Motor neuron (in vitro differentiated cells): ENCODE measurements around the gene EEF1AKMT2. TPM values are rescaled to one million over a fixed set of nuclear protein-coding genes. Genes with fewer than 3 reads are reported as not detected.

Experiments used
- ATAC-seq, 8 experiments: fragments of 200-7000 bp; cut with Tn5 transposase; replicated peaks in 6 of 8; 2 replicates each; pipeline ENCODE4 v1.8.0; 2021; ENCODE audit warnings: mild to moderate bottlenecking in 8 of 8, moderate library complexity in 8 of 8
- H3K27ac ChIP-seq, 2 donors: fragments of 250-450 bp; sonication (Bioruptor Pico); 2 replicates each; pipeline ENCODE4 v1.9.0; 2021; ENCODE audit warnings: antibody characterized with exemption in 2 of 2, mild to moderate bottlenecking in 2 of 2, moderate library complexity in 1 of 2
- H3K4me1 ChIP-seq, 2 donors: fragments of 250-450 bp; sonication (Bioruptor Pico); replicated peaks in 1 of 2; 2 replicates each; pipeline ENCODE4 v1.6.1; 2021; ENCODE audit warnings: antibody characterized with exemption in 2 of 2, mild to moderate bottlenecking in 2 of 2, moderate library complexity in 1 of 2
- H3K4me3 ChIP-seq, 5 donors: fragments of 250-450 bp; sonication (Bioruptor Pico); 2 replicates each; pipeline ENCODE4 v1.9.0; 2021; ENCODE audit warnings: antibody characterized with exemption in 5 of 5, mild to moderate bottlenecking in 5 of 5, moderate library complexity in 4 of 5
- WGBS, 10 experiments: fragments of 450-650 bp; shearing (Covaris generic); methylation state at CpG; one replicate each; pipeline ENCODE4 v1.0.0; 2022; 5-methylcytosine and 5-hydroxymethylcytosine counted together
- in situ Hi-C, 9 experiments: fragments of 400-800 bp; cut with MboI; loops; one replicate each; pipeline ENCODE4 v1.15.0; 2021; ENCODE audit warnings: low sequenced_read_pairs in 9 of 9, low pct_unique_long_range_greater_than_20kb in 2 of 9; ENCODE audit not compliant: unreplicated experiment in 9 of 9
- total RNA-seq, 8 experiments: library from RNA; unstranded; fragments of 300-600 nt; gene quantifications; 2 replicates each; pipeline versions ENCODE4 v1.2.3 to v1.2.4, GENCODE V29; 2022

Gene EEF1AKMT2
- total RNA-seq, 8 experiments from 2014 or later, result 10.6 to 28.9 (median 20.6) TPM

DNA sequence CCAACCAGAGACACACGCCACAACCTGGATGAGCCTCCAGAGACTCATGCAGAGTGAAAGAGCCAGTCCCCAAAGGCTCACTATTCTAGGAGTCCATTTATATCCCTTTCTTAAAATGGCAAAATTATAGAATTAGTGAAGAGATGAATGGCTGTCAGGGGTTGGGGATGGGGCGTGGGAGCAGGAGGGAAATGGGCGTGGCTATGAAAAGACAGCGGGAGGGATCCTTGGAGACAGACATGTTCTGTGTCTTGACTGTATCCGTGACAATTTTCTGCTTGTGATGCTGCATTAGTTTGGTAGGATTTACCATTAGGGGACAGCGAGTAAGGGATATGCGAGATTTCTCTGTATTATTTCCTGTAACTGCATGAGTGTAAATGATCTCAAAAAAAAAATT is 80.5 kb downstream of the EEF1AKMT2 start:
- Histone ChIP-seq H3K4me1 (peaks cover 50 to 59% of the 10 kb centered on the region in 2 donors), H3K4me3 (no peak overlapping the region), H3K27ac (no peak overlapping the region)
- 52 to 93% (median 88%) methylated on average over 2 to 7 of the region's 7 CpGs; no CpG with 5 or more reads in 4 of the 10 experiments for WGBS, 10 experiments
- in situ Hi-C loops, result loop anchor here in 1 of 9 experiments (25.0 kb wide), 1 partner anchor 174 kb away; no protein-coding TSS in a partner anchor
- ATAC-seq, result no peak

DNA sequence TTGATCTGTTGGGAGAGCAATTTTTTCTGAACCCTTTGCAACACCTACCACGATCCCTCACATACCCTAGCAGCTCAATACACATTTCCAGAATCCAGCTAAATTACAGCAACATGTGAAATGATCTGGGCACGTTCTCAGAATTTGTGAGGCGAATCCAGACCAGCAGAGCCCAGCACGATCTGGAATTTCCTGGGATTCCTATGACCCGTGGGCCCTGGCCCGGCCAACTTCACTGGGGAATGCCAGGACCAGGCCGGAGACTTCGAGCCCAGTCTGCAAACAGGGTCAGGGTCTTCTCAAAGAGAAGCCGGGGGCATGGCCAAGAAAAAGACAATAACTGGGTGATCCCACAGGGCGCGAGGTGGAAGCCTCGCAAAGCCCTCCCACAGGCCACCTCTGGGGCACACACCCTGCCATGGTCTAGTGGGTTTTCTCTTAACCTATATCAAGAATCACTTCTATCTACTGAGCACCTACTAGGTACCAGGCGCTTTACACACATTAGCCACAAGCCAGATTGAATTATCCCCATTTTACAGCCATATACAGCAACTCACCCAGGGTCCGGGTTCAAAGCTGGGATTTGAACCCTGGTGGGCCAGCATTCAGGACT is 81.3 kb downstream of the EEF1AKMT2 start:
- 0 to 100% (median 76%) methylated on average over 1 to 6 of the region's 14 CpGs; no CpG with 5 or more reads in 3 of the 10 experiments for WGBS, 10 experiments
- Histone ChIP-seq H3K27ac (peak overlapping the region; percentile 55 to 77), H3K4me3 (no peak overlapping the region), H3K4me1 (peaks cover 49 to 59% of the 10 kb centered on the region in 2 donors)
- no peak for ATAC-seq
- in situ Hi-C loops, result loop anchor here in 1 of 9 experiments (25.0 kb wide), 1 partner anchor 173 kb away; no protein-coding TSS in a partner anchor

DNA sequence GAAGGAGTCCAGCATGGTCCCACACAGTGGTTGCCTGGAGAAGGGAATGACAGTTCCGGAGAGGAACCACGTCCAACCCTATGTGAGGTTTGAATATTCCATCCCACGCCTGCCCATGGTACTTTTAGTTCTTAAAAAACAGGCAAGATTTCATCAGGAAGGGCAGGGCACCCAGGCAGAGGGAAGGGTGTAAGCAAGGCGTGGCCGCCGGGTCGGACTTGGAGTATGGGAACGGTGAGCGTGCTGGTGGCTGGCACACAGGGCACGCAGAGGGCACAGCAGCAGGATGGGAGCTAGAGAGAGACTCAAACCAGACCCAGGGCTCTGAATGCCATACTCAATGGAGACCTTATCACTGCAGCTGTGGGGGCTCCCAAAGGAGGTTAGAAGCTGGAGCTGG is 81.8 kb downstream of the EEF1AKMT2 start:
- Histone ChIP-seq H3K27ac (peak overlapping the region in 1 of 2 donors; percentile 77), H3K4me1 (peaks cover 50 to 63% of the 10 kb centered on the region in 2 donors), H3K4me3 (no peak overlapping the region)
- peak in 5 of 8 experiments; percentile 6 to 47 (median 34) for ATAC-seq
- WGBS, 10 experiments, result 15 to 98% (median 47%) methylated on average over 3 to 9 of the region's 10 CpGs; no CpG with 5 or more reads in 4 of the 10 experiments
- in situ Hi-C loops, result loop anchor here in 1 of 9 experiments (25.0 kb wide), 1 partner anchor 173 kb away; no protein-coding TSS in a partner anchor

DNA sequence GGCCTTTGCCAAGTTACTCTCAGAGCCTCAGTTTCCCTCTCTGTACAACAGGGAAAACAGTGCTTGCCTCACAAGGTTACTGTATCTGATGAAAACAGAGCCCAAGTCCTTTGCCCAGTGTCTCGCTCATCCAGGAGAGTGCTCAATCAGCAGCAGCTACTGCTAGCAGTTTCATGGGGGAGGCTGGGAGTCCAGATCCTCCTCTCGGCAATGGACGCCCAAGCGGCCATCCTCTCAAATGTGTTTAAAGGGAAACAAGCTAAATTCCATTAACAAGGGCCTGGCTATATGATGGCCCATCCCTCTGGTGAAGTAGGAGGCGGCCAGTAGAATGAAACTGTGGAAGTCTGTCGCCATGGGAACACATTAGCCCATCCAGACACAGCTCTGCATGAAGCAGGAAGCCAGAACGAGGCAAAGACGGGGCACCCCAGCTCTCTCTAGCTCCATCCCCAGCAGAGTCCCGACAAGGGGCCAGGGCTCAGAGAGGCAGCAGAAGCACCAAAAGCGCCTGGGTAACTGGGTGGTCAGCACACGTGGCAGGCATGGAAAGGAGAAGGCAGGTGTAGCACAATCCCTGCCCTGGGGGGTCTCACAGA is 82.7 kb downstream of the EEF1AKMT2 start:
- H3K4me1 ChIP-seq, result peaks cover 50 to 63% of the 10 kb centered on the region in 2 donors
- peak in 6 of 8 experiments; percentile 7 to 92 (median 87) for ATAC-seq

DNA sequence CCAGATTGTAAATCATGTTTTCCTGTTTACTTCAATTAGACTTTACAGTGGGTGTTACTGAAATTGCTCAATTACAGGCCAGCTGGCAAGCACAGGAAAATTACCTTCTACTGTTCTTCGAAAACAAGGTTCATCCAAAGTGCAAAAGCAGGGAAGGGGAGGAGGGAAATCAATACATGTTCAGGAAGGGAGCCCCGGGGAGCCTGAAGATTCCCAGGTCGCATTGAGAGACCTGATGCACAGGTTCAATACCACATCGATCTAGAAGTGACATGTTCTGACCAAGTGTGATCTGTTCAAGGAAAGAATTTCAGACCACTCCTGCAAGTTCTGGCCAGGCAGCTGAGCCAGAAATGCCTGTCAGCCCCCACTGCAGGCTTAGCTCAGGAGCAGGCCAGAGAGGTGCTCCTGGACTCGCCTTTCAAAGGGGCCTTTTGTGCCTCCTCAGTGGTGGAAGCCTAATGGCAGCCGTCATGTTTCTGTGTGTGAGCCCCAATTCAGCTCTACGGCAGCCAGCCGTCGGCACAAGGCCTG is 83.4 kb downstream of the EEF1AKMT2 start:
- in situ Hi-C loops, result loop anchor here in 1 of 9 experiments (25.0 kb wide), 1 partner anchor 171 kb away; no protein-coding TSS in a partner anchor
- WGBS, 10 experiments, result 11 to 87% (median 50%) methylated on average over 1 to 6 of the region's 9 CpGs; no CpG with 5 or more reads in 2 of the 10 experiments
- H3K4me3 ChIP-seq, result no peak overlapping the region
- H3K27ac ChIP-seq, result peak overlapping the region; percentile 73 to 77
- ATAC-seq, result peak; percentile 1 to 66 (median 28)
- peaks cover 50 to 63% of the 10 kb centered on the region in 2 donors for H3K4me1 ChIP-seq

More for the DNA sequence above, 82.7 kb downstream of the EEF1AKMT2 start:
- no peak overlapping the region for H3K4me3 ChIP-seq
- peak overlapping the region; percentile 73 to 77 for H3K27ac ChIP-seq
- 24 to 100% (median 93%) methylated on average over 1 to 5 of the region's 11 CpGs; no CpG with 5 or more reads in 3 of the 10 experiments for WGBS, 10 experiments
- in situ Hi-C loops, result loop anchor here in 1 of 9 experiments (25.0 kb wide), 1 partner anchor 172 kb away; no protein-coding TSS in a partner anchor

Other genes starting within 250 kb of the EEF1AKMT2 start
- 10 to 100 TPM; 10.3 to 29.6 (median 18.8) TPM for gene FAM53B, start 47.5 kb downstream of the EEF1AKMT2 start, total RNA-seq
- 10 to 100 TPM; 12.4 to 20.0 (median 15.9) TPM for gene ABRAXAS2, start 9.9 kb upstream of the EEF1AKMT2 start, total RNA-seq
- gene ZRANB1, start 150.2 kb upstream of the EEF1AKMT2 start, total RNA-seq, result 10 to 100 TPM; 13.7 to 29.1 (median 23.7) TPM